Heart left ventricle (tissue), 13 donors: ENCODE results near the gene MRPL21.

Experiments
- POLR2A ChIP-seq, 2 donors: fragments of 450-650 bp; IDR thresholded peaks; one replicate each; pipeline ENCODE4 v1.6.1; 2017; ENCODE audit warnings: antibody characterized with exemption in 2 of 2, mild to moderate bottlenecking in 2 of 2, moderate library complexity in 2 of 2
- TF ChIP-seq, protein P1 (sequence below), 12 donors: fragments of 200-600 bp; sonication (generic) in 4 of 12; IDR thresholded peaks; one replicate each; pipeline versions ENCODE4 v1.5.0 to v1.8.0; 2018 to 2022; ENCODE audit warnings: antibody characterized with exemption in 12 of 12, mild to moderate bottlenecking in 5 of 12
- donor health status: ischemic (EF 13 %, LVEDD 7.1; RV severe dilation, severe dysfunction).
- donor health status: DM: no; HTN: yes; CAD: no.
- donor health status: DM: no; HTN: no; CAD: no.
- donor health status: ischemic (EF 25% LVEDD 6.9; RV normal size, moderate dysfunction).
- donor health status: ischemic (EF 25% LVEDD 5.7; RV mildly dilated, moderate dysfunction).
- donor health status: ischemic (EF 35%, LVEDD 5.7; RV mildly dilated, moderate dysfunction).
- donor health status: nonischemic (EF 11% LVEDD 7.7; RV severe dilation, severe dysfunction).
- donor health status: DM: yes; HTN: yes; CAD: no.
- donor health status: PGD.
- donor health status: ischemic (EF 29% LVEDD 5.4; RV normal size, mild dysfunction).
- donor health status: nonischemic (EF 23%, LVEDD 6.1; RV moderate dilation, normal function).

DNA sequence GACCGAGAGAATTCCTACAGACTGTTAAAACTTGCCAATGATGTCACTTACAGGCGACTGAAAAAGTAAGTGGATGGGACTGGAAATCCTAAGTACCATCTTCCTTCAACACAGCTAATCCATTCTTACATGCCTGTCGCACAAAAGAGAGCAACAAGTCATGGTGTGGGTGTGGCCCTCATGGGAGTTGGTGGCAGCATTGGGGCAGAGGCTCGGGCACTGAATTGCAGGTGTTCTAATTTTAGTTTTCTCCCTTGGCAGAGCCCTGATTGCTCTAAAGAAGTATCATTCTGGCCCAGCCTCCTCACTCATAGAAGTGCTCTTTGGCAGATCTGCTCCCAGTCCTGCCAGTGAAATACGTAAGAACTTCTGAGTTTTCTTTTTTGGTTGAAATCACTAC, 4.6 kb upstream of the MRPL21 start:
- TF ChIP-seq POLR2A (IDR thresholded peaks at IDR 0.05), result no peak
- TF ChIP-seq, protein P1, sequence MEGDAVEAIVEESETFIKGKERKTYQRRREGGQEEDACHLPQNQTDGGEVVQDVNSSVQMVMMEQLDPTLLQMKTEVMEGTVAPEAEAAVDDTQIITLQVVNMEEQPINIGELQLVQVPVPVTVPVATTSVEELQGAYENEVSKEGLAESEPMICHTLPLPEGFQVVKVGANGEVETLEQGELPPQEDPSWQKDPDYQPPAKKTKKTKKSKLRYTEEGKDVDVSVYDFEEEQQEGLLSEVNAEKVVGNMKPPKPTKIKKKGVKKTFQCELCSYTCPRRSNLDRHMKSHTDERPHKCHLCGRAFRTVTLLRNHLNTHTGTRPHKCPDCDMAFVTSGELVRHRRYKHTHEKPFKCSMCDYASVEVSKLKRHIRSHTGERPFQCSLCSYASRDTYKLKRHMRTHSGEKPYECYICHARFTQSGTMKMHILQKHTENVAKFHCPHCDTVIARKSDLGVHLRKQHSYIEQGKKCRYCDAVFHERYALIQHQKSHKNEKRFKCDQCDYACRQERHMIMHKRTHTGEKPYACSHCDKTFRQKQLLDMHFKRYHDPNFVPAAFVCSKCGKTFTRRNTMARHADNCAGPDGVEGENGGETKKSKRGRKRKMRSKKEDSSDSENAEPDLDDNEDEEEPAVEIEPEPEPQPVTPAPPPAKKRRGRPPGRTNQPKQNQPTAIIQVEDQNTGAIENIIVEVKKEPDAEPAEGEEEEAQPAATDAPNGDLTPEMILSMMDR (IDR thresholded peaks at IDR 0.05), result no peak
